Measurements from ENCODE around the gene OBP2B.
"Not testable (repeated sequence)": the region's sequence is repeated elsewhere in the genome, so short reads cannot be mapped to it uniquely, and the experiment has no call there.

The OBP2B gene, protein sequence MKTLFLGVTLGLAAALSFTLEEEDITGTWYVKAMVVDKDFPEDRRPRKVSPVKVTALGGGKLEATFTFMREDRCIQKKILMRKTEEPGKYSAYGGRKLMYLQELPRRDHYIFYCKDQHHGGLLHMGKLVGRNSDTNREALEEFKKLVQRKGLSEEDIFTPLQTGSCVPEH

DNA sequence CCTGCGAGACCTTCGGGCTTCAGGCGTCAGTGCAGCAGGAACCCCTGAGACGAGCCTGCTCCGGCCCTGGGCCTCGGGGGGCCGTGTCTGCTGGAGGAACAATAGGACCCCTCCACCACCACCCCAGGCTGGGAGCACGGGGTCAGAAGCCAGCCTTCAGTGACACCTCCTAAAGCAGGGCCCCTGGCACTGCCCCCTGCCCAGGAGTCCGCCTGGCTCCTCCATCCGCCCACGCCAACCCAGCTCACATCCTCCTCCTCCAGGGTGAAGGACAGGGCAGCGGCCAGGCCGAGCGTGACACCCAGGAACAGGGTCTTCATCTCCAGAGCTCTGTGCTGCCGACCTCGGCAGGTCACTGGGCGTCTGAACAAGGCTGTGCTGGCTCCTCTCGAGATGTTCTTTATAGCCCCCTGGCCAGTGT, at the start of gene OBP2B:
TSS of gene OBP2B (minus strand) at position 371 of the 421 bp plus-strand sequence. CDS start at position 320, 51 bp downstream.
- DNase-seq (ENCODE audit: low spot score): not testable (repeated sequence)

DNA sequence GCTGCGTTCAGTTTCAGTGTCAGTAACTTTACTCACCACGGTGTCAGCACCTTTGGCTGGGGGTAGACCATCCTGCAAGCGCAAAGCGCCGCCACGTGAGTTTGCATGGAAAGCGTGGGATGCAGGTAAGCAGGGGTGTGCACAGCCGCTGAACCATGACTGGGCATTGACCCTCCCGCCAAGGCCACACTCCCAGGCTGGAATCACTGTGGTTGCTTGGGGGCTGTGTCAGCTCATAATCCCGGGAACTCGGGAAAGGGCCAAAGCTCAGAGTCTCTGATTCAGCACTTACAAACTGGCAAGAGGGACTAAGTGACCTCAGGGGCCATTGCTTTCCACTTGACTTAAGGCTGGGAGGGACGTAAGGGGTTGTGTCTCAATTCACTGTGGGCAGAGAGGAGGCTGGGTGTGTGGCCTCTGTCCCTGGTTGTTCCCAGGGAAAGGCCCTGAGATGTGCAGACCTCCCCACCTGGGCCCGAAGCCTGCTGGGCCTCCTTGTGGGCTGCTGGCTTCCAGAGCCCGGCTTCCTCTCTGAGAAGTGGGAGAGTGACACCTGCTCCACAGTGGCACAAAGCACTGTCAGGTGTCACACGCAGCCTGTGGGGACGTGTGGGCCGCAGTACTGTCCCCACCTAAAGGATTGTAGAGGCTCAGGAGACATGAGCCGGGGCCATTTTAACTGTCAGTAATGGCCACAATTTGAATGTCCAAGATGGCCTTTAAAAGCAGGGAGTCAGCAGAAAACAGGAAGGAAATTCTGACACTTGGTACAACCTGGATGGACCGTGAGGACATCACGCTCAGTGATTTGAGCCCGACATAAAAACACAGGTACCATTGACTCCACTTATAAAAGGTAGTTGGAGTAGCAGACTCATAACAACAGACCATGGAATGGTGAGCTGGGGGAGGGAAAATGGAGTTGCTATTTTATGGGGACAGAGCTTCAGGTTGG, 49.3 kb upstream of the OBP2B start:
- DNase-seq (ENCODE audit: low spot score): no peak

DNA sequence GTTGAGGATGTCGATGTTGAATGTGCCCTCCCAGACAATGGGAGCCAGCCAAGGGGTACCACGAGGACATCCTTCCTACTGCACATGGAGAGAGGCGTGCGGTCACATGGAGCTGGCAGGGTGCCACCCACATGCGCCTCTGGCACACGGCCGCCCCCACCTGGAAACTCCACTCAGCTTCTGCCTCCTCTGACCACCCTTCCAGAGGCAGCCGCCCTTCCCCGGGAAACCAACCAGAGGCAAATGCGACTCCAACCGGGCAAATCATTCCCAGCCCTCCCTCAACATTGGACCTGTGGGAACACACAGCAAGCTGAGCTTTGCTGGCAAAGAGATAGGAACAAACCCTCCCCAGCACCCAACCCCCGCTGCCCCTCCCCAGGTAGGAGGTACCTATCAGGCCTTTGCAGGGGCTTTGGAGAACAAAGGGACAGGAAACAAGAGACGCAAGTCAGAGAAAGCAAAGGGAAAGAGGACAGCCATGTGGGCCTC, 48.5 kb upstream of the OBP2B start:
- no peak for DNase-seq (ENCODE audit: low spot score)

DNA sequence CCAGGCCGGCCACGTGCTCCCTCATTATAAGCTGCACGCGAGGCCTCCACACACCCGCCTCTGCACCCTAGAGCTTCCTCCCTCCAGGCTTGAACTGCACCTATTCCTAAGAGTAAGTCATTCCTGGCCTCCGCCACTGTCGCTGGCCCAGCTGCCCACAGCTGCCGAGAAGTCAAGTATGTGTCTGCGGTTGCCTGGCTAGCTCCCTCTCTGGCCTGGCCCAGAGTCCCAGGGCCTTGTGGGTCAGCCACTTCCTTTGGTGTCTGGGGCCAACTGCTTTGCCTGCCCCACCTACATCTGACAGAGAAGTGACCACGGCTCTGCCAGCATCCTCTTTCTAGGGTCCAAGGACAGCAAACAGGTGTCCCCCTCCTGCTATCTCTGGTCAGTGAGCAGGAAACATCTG, 47.6 kb upstream of the OBP2B start:
- no peak for DNase-seq (ENCODE audit: low spot score)

DNA sequence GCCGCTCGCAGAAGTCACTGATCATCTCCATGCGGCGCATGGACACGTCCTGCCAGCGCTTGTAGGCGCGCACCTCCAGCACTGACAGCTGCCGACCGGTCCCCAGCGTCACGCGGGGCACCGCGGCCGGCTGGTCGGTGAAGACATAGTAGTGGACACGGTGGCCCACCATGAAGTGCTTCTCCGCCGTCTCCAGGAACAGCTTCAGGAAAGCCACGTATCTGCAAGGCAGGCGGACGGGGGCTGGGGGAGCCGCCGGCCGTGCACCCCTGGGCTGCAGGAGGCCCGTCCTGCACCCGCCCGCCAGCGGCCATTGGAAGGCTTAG, 47.0 kb upstream of the OBP2B start:
- no peak for DNase-seq (ENCODE audit: low spot score)

DNA sequence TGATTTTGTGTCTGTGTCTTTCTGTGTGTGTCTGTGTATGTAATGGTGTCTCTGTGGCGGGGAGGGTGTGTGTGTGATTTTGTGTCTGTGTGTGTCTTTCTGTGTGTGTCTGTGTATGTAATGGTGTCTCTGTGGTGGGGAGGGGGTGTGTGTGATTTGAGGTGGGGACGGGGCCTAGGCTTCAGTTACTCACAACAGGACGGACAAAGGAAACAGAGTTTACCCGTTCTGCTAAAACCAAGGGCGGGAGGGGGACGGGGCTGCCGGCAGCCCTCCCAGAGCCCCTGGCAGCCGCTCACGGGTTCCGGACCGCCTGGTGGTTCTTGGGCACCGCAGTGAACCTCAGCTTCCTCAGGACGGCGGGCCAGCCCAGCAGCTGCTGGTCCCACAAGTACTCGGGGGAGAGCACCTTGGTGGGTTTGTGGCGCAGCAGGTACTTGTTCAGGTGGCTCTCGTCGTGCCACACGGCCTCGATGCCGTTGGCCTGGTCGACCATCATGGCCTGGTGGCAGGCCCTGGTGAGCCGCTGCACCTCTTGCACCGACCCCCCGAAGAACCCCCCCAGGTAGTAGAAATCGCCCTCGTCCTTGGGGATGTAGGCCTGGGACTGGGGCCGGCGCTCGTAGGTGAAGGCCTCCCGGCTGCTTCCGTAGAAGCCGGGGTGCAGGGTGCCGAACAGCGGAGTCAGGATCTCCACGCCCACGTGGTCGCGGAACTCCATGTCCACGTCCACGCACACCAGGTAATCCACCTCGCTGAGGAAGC, 46.5 kb upstream of the OBP2B start:
- DNase-seq (ENCODE audit: low spot score): no peak

DNA sequence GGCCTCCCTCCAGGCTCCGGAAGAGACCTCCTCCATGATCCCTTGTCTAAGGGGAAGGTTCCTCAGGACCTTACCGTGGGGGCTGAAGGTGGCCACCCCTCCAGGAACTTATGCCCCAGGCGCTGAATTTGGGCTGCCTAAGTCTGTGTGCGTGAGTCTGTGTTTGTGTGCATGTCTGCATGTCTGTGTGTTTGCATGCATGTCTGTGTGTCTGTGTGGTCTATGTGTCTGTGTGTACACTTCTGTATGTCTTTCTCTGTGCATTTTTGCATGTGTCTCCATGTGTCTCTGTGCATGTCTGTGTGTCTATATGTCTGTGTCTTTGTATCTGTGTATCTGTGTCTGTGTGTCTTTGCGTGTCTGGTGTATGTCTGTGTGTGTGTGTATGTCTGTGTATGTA, 45.4 kb upstream of the OBP2B start:
- no peak for DNase-seq (ENCODE audit: low spot score)

DNA sequence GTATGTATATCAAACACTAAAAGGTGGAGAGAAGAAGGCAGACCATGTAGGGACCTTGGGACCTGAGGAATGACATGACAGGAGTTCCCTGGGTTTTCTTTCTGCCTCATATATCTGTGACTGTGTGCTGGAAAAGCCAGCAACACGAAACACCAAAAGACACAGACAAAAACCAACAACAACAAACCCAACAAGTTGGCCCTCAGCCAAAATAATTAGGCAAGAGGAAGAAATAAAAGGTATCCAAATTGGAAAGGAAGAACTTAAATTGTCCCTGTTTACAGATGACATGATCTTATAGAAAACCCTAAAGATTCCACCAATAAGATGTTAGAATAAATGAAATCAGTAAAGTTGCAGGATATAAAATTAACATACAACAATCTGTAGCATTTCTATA, 44.2 kb upstream of the OBP2B start:
- no peak for DNase-seq (ENCODE audit: low spot score)

DNA sequence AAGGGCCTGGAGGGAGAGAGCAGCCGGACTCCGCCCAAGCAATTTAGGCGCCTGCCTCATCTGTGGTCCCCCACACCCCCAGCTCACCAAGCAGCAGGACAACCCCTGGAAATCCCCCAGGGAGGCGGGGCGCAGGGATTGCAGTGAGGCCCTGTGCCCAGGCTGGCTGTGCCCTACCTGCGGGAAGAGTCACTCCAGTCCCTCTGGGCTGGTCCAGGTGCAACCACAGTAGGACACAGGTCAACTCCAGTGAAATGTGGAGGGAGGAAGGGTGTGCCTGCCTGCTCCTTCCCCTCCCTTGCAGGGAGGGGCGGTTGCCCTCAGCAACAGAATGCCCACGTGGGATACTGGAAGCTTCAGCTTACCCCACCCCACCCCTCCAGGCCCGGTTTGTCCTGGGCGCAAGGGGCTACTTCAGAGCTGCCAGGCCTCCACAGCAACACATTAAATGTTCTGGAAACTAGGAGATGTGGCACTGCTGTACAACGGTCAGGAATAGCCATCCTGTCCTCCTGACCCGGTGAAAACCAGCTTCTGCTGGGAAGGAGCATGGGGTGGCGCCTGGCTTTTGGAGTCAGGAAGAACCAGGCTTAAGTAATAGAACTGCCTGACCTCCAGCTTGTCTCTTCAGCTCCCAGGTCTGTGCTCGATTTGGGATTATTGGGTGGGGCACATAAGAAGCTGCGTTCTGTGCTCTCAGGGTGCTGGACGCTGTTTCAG, 43.4 kb upstream of the OBP2B start:
- no peak for DNase-seq (ENCODE audit: low spot score)

DNA sequence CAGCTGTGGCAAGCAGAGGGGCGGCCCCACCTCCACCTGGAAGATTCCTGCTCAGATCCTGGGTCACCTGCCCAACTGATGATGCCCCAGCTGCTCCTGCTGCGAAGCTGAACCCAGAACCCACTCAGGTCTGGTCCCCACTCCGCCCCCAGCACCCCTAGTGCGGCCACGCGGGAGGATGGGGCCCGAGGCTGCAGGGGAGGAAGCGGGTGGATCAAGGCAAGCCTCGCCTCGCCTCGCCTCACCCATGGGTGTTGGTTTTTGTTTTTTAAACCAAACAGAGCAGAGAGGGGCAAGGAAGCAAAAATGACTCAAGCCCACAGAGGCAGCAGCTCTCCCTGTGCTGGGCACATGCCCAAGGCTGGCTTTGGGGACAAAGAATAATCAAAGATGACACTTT, 42.7 kb upstream of the OBP2B start:
- DNase-seq (ENCODE audit: low spot score): no peak

DNA sequence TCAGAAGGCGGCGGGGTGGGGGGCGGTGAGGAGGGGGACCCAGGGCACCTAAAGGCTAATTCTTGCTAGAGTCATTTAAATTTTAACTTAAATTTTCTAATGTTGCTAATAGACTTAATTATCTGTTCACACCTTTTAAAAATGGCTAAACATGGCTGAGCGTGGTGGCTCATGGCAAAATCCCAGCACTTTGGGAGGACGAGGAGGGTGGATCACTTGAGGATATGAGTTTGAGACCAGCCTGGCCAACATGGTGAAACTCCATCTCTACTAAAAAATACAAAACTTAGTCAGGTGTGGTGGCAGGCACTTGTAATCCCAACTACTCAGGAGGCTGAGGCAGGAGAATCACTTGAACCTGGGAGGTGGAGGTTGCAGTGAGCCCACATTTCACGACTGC, 42.2 kb upstream of the OBP2B start:
- DNase-seq (ENCODE audit: low spot score): not testable (repeated sequence)

DNA sequence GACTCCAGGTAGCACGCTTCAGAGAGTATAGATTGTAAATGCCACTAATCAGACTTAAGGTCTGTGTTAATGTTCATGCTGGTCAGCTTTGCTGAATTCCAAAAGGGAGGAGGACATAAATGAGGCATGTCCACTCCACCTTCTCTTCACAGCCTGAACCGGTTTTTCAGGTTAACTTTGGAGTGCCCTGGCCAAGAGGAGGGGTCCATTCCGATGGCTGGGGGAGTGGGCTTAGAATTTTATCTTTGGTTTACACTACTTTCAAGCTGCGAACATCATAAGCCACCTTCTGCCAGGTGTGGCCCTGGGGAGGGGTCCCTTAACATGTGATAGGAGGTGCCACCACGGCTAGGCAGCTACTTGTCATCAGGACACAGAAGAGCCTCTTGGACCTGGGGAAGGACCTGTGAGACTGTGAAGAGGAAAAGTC, 41.7 kb upstream of the OBP2B start:
- DNase-seq (ENCODE audit: low spot score): no peak

DNA sequence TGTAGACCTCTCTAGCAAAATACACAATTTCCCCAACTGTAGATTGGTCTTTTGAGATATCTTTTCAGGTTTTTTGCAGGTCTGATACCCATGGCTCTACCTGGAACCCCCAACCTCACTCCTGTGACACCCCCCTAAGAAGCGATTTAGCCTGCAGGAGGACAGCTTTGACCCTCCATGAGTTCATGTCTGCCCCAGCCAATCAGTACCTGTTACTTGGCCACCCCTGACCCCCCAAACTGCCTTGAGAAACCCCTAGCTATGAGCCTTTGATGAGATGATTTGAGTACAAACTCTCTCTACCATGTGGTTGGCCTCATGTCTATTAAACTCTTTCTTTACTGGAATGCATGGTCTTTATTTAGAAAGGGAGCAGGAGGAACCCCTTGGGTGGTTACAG, 40.3 kb upstream of the OBP2B start:
- DNase-seq (ENCODE audit: low spot score): no peak

DNA sequence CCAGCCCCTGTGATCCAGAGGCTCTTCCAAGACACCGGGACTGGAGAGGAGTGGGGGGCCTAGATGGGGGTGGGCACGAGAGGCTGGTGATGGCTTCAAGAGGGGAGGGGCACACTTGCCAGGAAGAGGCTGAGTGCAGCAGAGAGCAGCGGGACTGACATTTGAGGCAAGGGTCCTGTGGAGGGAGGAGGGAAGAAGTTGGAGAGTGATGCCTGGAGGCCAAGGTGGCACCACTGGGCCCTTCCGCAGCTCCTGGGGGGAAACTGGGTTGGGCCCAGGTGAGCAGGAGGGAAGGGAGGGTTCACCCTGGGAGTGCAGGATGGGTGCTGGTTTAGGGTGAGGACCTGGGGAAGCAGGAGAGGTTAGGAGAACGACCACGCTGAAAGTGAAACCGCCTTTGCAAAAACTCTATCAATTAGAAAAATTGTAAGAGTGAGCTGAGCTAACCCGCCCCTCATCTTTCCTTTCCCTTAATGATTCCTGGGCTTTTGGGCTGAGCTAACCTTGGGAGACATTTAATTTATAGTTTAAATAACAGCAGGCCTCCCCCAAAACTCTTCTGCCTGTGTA, 39.8 kb upstream of the OBP2B start:
- no peak for DNase-seq (ENCODE audit: low spot score)

DNA sequence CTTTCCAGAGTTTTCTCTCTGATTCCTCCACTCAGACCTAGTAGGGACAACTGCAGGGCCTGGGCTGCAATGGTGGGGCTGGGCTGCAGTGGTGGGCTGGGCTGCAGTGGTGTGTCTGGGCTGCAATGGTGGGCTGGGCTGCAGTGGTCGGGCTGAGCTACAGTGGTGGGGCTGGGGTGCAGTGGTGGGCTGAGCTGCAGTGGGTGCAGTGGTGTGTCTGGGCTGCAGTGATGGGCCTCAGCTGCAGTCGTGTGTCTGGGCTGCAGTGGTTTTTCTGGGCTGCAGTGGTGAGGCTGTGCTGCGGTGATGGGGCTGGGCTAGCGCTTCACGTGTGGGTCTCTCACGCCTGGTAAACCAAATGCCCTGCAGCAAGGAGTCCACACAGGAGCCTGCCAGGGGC, 38.6 kb upstream of the OBP2B start:
- DNase-seq (ENCODE audit: low spot score): no peak

DNA sequence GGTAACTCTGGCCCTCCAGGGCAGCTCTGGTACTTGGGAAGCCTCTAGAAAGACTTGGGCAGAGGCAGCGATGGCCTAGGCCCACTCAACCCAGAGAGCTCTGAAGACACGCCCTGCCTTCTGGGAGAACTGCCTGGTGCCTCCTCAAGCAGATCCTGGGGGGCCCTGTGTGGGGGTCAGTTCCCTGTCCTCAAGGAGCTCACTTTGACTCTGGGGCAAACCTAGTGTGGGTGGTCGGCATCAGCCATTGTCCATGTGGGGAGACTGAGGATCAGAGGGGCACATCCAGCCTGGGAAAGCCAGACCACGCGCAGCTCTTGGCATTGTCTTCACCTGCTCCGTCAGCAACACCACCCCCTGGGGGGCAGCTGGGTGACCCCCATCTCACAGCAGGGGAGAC, 37.9 kb upstream of the OBP2B start:
- no peak for DNase-seq (ENCODE audit: low spot score)

DNA sequence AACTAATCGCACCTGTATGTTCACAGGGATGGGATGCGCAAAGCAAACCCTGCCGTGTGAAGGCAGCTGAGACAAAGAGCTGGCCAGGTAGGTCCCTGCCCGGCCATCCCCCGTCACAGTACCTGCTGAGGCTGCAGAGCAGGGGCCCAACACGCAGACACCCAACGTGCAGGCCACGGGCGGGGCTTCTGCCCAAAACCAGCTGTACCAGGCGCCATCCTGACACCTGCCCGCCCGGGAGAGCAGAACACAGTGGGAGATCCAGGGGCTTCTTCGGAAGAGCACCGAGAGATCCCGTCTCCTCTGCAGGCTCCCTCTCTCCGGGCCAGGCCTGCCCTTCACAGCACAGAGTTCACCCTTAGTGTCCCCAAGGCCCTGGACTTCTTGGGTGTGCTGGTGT, 37.5 kb upstream of the OBP2B start:
- no peak for DNase-seq (ENCODE audit: low spot score)

DNA sequence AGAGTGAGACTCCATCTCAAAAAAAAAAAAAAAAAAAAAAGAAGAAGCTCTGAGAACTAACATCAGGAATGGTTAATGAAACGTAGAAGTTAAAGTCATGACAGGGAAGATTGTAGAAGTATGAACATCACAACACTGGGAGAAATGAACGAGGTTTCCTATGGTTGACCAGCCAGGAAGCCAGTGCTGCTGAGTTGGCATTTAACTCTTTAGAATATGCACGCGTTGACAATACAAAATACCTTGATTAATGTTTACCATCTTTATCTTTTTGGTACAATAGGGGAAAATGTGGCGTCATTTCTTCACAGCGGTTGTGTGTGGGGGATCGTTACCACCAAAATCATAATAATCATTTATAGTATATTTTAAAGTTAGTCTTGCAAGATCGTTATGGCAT, 33.9 kb upstream of the OBP2B start:
- DNase-seq (ENCODE audit: low spot score): no peak

DNA sequence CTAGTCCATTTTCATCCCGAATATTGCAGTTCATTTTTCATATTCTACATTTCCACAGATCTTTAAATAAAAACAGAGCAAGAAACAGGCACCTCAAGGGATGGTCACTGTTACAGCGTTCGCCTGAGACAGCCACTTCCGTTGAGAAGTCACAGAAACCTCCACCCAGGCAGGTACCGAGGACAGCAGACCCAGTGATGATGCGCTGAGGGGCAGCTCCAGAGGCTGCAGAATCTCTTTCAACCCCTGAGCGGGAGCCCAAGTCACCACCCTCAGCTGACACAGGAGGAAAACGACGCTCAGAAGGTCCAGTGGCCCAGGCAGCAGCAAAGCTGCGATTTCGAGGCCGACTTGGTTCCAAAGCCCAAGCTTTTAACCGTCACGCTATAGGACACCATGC, 33.2 kb upstream of the OBP2B start:
- no peak for DNase-seq (ENCODE audit: low spot score)

DNA sequence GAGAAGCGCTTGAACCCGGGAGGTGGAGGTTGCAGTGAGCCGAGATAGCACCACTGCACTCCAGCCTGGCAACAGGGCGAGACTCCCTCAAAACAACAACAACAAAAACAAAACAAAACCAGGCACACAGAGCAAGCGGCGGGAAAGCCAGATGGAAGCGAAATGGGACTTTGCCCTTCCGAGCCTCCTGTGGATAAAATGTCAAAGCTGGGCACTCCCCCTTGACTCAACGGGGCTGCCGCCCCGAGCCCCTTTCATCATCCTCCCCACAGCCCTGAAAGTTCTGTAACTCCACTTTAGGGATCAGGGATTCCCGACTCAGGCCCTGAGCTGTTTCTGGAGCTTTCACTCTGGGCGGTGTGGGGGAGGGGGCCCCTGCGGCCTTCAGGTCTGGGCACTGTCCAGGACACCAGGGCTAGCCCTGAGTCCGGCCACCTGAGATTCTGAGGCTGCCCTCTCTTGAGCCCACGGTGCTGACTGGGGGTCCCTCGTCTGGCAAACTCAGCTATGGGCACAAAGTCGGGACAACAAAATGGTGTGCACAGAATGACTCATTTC, 30.6 kb upstream of the OBP2B start:
- DNase-seq (ENCODE audit: low spot score): no peak

DNA sequence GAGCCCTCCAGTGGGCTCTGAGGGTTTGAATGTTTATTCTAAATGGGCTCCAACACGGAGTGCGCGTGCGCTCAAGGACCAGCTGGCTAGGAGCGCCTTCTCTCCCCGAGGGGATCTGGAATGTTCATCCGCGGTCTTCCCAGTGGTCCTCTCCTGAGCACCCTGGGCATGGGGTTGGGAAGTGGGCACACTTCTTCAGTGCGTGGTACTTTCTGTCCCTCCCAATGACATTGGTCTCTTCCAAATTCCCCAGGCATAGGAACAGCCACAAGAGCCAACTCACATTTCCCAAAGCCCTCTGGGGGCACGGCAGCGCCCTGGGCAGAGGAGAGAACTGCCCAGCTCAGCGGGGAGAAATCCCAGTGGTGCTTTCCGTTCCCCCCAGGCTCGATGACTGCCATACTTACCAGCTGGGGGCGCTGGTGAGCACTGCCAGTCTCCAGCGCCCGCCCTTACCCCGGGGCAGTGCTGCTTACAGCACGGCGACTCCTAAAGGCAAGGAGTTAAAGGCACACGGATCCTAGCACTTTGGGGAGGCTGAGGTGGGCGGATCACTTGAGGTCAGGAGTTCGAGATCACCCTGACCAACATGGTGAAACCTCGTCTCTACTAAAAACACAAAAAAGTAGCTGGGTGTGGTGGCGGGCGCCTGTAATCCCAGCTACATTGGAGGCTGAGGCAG, 29.9 kb upstream of the OBP2B start:
- DNase-seq (ENCODE audit: low spot score): peak; percentile 84

Data from ecto neural progenitor cell (in vitro differentiated cells).